ENCODE results near the gene PRC1. TPM values are rescaled to one million over a fixed set of nuclear protein-coding genes. Genes with fewer than 3 reads are reported as not detected.

The PRC1 gene
- total and polyA plus RNA-seq, 2 experiments from 2014 or later, result 64.1 to 74.5 TPM

GRCh38 chr15:90970274-90970673 lies 24.1 kb downstream of the PRC1 start:
- Histone ChIP-seq H3K4me2 (ENCODE audit: unreplicated experiment) (no peak overlapping the region), H2AFZ (no peak overlapping the region), H3K4me1 (ENCODE audit: insufficient read depth) (no peaks in the 10 kb centered on the region), H3K27me3 (replicated peaks; ENCODE audit: insufficient read depth) (no peaks in the 10 kb centered on the region), H3K36me3 (ENCODE audit: low read depth) (0 out of 2 replicates have a peak, but pooled peaks cover 4% of the 10 kb centered on the region), H3K79me2 (ENCODE audit: insufficient read depth) (no peaks in the 10 kb centered on the region), H3K9me3 (ENCODE audit: low read depth) (no peaks in the 10 kb centered on the region), H3K9me2 (ENCODE audit: insufficient read depth) (no peaks in the 10 kb centered on the region), H3K4me3 (no peak overlapping the region), H4K20me1 (ENCODE audit: insufficient read depth) (no peaks in the 10 kb centered on the region), H3F3A (ENCODE audit: insufficient read depth) (no peaks in the 10 kb centered on the region), H3K27ac (no peak overlapping the region), H3K9ac (no peak overlapping the region)
- WGBS, 2 experiments (ENCODE audit: low coverage in 1 of 2, low lambda C conversion rate in 2 of 2, missing lambda C conversion rate in 2 of 2), result 92 to 95% methylated on average over 7 of the region's 7 CpGs
- in situ Hi-C loops (cut with MboI), result no loop called here
- DNase-seq, result no peak
- TF ChIP-seq EZH2phosphoT487 (IDR thresholded peaks at IDR 0.05; ENCODE audit: insufficient read depth, low read depth) (no peak), EZH2 (IDR thresholded peaks at IDR 0.05; ENCODE audit: insufficient read depth, poor library complexity, severe bottlenecking) (no peak)

GRCh38 chr15:90968434-90968833 lies 25.9 kb downstream of the PRC1 start:
- H3K27me3 ChIP-seq (replicated peaks; ENCODE audit: insufficient read depth), result no peaks in the 10 kb centered on the region
- no peaks in the 10 kb centered on the region for H4K20me1 ChIP-seq (ENCODE audit: insufficient read depth)
- H3K4me2 ChIP-seq (ENCODE audit: unreplicated experiment), result no peak overlapping the region
- H3K9me2 ChIP-seq (ENCODE audit: insufficient read depth), result no peaks in the 10 kb centered on the region
- H3K9me3 ChIP-seq (ENCODE audit: low read depth), result no peaks in the 10 kb centered on the region
- H2AFZ ChIP-seq, result no peak overlapping the region
- no peaks in the 10 kb centered on the region for H3K79me2 ChIP-seq (ENCODE audit: insufficient read depth)
- no peak overlapping the region for H3K4me3 ChIP-seq
- H3F3A ChIP-seq (ENCODE audit: insufficient read depth), result no peaks in the 10 kb centered on the region
- in situ Hi-C loops (cut with MboI), result no loop called here
- TF ChIP-seq EZH2 (IDR thresholded peaks at IDR 0.05; ENCODE audit: insufficient read depth, poor library complexity, severe bottlenecking) (no peak), EZH2phosphoT487 (IDR thresholded peaks at IDR 0.05; ENCODE audit: insufficient read depth, low read depth) (no peak)
- H3K27ac ChIP-seq, result no peak overlapping the region
- DNase-seq, result no peak
- H3K9ac ChIP-seq, result no peak overlapping the region
- H3K36me3 ChIP-seq (ENCODE audit: low read depth), result 0 out of 2 replicates have a peak, but pooled peaks cover 4% of the 10 kb centered on the region
- 100% methylated on average over 1 of the region's 1 CpG for WGBS, 2 experiments (ENCODE audit: low coverage in 1 of 2, low lambda C conversion rate in 2 of 2, missing lambda C conversion rate in 2 of 2)
- H3K4me1 ChIP-seq (ENCODE audit: insufficient read depth), result no peaks in the 10 kb centered on the region

GRCh38 chr15:90967206-90967605 lies 27.1 kb downstream of the PRC1 start:
- no peak overlapping the region for H2AFZ ChIP-seq
- no peak overlapping the region for H3K4me2 ChIP-seq (ENCODE audit: unreplicated experiment)
- peaks cover 6% of the 10 kb centered on the region; the same call in 1 of the 2 replicates for H3K36me3 ChIP-seq (ENCODE audit: low read depth)
- H3K4me3 ChIP-seq, result no peak overlapping the region
- DNase-seq, result no peak
- in situ Hi-C loops (cut with MboI), result no loop called here
- H3K9me3 ChIP-seq (ENCODE audit: low read depth), result no peaks in the 10 kb centered on the region
- no peak for TF ChIP-seq EZH2phosphoT487 (IDR thresholded peaks at IDR 0.05; ENCODE audit: insufficient read depth, low read depth)
- no peak for TF ChIP-seq EZH2 (IDR thresholded peaks at IDR 0.05; ENCODE audit: insufficient read depth, poor library complexity, severe bottlenecking)
- no peaks in the 10 kb centered on the region for H3K9me2 ChIP-seq (ENCODE audit: insufficient read depth)
- 0 out of 2 replicates have a peak, but pooled peaks cover 7% of the 10 kb centered on the region for H3F3A ChIP-seq (ENCODE audit: insufficient read depth)
- WGBS, 2 experiments (ENCODE audit: low coverage in 1 of 2, low lambda C conversion rate in 2 of 2, missing lambda C conversion rate in 2 of 2), result 90 to 93% methylated on average over 5 of the region's 5 CpGs
- no peaks in the 10 kb centered on the region for H3K27me3 ChIP-seq (replicated peaks; ENCODE audit: insufficient read depth)
- H3K4me1 ChIP-seq (ENCODE audit: insufficient read depth), result no peaks in the 10 kb centered on the region
- H4K20me1 ChIP-seq (ENCODE audit: insufficient read depth), result no peaks in the 10 kb centered on the region
- H3K79me2 ChIP-seq (ENCODE audit: insufficient read depth), result no peaks in the 10 kb centered on the region
- no peak overlapping the region for H3K27ac ChIP-seq
- no peak overlapping the region for H3K9ac ChIP-seq

DNA sequence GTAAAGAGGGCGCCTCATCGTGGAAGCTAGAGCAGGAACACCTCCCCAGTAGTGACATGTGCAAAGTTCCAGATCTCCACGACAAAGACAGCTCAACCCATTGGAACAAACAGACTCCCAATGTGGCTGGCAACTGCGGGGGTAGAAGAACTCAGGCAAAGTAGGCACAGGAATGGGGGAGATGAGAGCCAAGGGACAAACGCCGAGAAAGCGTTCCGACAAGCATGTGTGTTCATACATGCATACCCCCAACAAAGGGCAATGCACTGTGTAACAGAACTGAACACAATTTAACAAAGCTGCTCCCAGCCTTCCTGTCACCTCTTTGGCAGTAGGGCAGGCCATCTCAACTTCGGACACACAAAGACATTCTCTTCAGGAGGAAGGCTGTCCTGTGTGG lies 28.1 kb downstream of the PRC1 start:
- no peak for DNase-seq
- no peak overlapping the region for H3K4me3 ChIP-seq
- in situ Hi-C loops (cut with MboI), result no loop called here
- H2AFZ ChIP-seq, result no peak overlapping the region
- TF ChIP-seq EZH2 (IDR thresholded peaks at IDR 0.05; ENCODE audit: insufficient read depth, poor library complexity, severe bottlenecking), result no peak
- TF ChIP-seq EZH2phosphoT487 (IDR thresholded peaks at IDR 0.05; ENCODE audit: insufficient read depth, low read depth), result no peak
- no peak overlapping the region for H3K9ac ChIP-seq
- H3K27ac ChIP-seq, result no peak overlapping the region
- H4K20me1 ChIP-seq (ENCODE audit: insufficient read depth), result no peaks in the 10 kb centered on the region
- H3K4me1 ChIP-seq (ENCODE audit: insufficient read depth), result no peaks in the 10 kb centered on the region
- no peaks in the 10 kb centered on the region for H3K79me2 ChIP-seq (ENCODE audit: insufficient read depth)
- 84 to 86% methylated on average over 9 of the region's 9 CpGs for WGBS, 2 experiments (ENCODE audit: low coverage in 1 of 2, low lambda C conversion rate in 2 of 2, missing lambda C conversion rate in 2 of 2)
- no peaks in the 10 kb centered on the region for H3K9me2 ChIP-seq (ENCODE audit: insufficient read depth)
- H3F3A ChIP-seq (ENCODE audit: insufficient read depth), result 0 out of 2 replicates have a peak, but pooled peaks cover 7% of the 10 kb centered on the region
- peaks cover 6% of the 10 kb centered on the region; the same call in 1 of the 2 replicates for H3K36me3 ChIP-seq (ENCODE audit: low read depth)
- no peaks in the 10 kb centered on the region for H3K27me3 ChIP-seq (replicated peaks; ENCODE audit: insufficient read depth)
- H3K9me3 ChIP-seq (ENCODE audit: low read depth), result no peaks in the 10 kb centered on the region
- H3K4me2 ChIP-seq (ENCODE audit: unreplicated experiment), result no peak overlapping the region
